ENCODE measurements around the gene IQSEC3. TPM values are rescaled to one million over a fixed set of nuclear protein-coding genes. Genes with fewer than 3 reads are reported as not detected.
"Not testable (repeated sequence)": the region's sequence is repeated elsewhere in the genome, so short reads cannot be mapped to it uniquely, and the experiment has no call there.

IQSEC3 gene
- total RNA-seq, 4 donors from 2014 or later = 1.3 to 4.4 (median 3.3) TPM

DNA sequence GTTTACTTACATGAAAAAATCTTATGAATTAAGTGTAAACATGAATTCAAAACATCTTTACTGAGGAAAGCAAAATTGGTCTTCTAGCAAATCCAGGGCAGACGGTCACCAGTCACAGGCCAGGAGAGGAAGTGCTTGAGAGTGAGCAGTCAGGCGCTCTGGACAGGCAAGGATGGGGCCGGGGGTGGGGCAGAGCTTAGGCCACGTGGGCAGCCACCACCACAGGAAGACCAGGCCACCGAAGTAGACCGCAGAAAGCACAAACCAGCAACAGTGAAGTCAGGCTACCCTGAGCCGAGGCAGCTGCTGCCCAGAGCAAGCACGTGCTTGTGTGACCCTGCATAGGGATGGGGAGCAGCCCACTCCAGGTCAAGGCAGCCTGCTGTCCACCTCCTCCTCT is 113.9 kb downstream of the IQSEC3 start:
- no peak for DNase-seq (ENCODE audit: low spot score)
- no peak for ATAC-seq (ENCODE audit: low FRiP score)

DNA sequence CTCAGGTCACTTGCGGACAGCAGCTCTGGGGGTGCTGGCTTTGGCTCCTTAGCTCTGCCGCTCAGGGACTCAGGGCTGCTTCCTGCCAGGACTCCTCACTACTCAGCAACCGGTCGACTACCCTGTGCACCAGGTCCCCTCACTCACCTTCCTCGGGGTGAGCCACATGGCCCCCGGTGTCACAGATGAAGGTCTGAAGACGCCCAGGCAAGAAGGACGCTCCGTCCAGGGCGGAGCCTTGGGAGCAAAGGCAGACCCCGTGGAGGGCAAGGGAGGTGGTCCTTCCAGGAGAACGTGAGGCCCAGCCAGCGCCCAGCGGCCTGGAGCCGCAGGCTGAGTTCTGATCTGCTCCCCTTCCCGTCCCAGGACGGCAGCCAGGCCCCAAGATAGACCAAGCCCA is 115.4 kb downstream of the IQSEC3 start:
- ATAC-seq (ENCODE audit: low FRiP score) = no peak
- TF ChIP-seq, protein P1, sequence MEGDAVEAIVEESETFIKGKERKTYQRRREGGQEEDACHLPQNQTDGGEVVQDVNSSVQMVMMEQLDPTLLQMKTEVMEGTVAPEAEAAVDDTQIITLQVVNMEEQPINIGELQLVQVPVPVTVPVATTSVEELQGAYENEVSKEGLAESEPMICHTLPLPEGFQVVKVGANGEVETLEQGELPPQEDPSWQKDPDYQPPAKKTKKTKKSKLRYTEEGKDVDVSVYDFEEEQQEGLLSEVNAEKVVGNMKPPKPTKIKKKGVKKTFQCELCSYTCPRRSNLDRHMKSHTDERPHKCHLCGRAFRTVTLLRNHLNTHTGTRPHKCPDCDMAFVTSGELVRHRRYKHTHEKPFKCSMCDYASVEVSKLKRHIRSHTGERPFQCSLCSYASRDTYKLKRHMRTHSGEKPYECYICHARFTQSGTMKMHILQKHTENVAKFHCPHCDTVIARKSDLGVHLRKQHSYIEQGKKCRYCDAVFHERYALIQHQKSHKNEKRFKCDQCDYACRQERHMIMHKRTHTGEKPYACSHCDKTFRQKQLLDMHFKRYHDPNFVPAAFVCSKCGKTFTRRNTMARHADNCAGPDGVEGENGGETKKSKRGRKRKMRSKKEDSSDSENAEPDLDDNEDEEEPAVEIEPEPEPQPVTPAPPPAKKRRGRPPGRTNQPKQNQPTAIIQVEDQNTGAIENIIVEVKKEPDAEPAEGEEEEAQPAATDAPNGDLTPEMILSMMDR (IDR thresholded peaks at IDR 0.05) = no peak
- DNase-seq (ENCODE audit: low spot score) = no peak

More for the DNA sequence above, 113.9 kb downstream of the IQSEC3 start:
- TF ChIP-seq, protein P1 (IDR thresholded peaks at IDR 0.05) = no peak

DNA sequence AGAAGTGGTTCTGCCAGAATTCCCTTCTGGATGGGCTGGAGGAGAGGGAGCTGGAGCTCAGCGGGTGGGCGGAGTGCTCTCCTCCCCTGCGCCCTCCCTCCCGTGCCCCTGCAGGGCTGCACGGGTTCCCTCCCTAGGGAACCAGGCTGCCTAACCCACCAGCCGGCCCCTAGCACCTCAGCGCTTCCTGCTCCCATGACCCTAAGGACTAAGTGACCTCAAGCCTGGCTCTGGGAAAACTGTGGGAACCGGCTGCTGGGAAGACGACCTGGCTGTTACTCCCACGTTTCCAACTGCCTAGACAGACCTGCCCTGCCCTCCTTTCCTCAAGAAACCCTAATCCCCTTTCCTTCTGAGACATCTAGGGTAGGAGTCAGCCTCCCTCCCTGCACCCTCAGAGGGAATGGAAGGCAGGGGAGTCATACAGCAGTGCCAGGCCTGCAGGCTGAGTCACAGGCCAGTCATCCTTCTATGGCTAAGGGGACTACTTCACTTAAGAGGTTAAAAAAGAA is 115.9 kb downstream of the IQSEC3 start:
- DNase-seq (ENCODE audit: low spot score) = no peak
- TF ChIP-seq, protein P1 (IDR thresholded peaks at IDR 0.05) = no peak
- peak; percentile 75 for ATAC-seq (ENCODE audit: low FRiP score)

DNA sequence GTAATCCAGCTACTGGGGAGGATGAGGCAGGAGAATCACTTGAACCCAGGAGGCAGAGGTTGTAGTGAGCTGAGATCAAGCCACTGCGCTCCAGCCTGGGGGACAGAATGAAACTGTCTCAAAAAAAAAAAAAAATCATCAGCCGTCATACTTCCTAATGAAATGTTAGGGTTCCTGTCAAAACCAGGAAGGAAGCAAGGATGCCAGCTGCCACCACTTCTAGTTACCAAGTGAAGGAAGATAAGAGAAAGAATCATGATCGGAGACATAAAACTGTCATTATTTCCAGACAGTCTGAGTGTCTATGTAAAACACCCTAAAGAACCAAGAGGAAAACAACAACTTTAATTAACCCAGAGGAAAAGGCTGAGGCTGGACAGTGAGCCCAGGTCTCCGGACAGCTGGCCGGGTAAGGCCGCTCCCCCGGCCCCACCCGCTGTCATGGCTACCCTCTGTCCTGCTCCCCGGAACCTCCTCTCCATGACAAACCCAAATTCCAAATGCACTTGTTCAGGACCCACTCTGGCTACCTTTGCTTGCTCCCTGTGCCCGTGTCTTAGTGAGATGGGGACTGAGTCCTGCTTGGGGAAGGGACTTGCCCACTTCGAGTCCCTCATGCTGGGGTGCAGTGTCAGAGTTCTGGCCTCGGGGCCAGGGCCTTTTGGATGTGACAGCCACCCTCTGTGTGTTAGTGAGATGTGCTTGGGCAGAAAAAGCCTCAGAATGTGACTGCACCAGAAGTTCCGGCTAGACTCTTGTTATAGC is 118.4 kb downstream of the IQSEC3 start:
- no peak for DNase-seq (ENCODE audit: low spot score)
- TF ChIP-seq, protein P1 (IDR thresholded peaks at IDR 0.05) = no peak
- no peak for ATAC-seq (ENCODE audit: low FRiP score)

DNA sequence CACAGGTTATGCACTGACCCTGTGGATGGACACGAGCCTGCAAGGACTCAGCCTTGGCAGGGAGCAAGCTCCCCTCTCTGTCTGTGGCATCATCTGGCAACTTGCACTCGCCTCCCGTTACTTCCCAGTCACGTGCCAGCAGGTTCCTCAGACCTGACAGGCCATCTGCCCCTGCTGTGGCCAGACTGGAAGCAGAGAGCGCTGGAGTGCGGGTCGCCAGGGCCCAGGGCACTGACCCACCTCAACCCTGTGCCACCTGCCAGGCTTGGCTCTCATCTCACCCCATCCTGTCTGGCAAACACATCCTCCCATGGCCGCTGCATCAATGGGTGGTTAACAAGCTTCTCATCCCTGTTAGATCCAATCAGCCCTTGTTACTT is 119.0 kb downstream of the IQSEC3 start:
- DNase-seq (ENCODE audit: low spot score) (no peak), ATAC-seq (ENCODE audit: low FRiP score) (no peak)
- TF ChIP-seq, protein P1 (IDR thresholded peaks at IDR 0.05) = no peak

DNA sequence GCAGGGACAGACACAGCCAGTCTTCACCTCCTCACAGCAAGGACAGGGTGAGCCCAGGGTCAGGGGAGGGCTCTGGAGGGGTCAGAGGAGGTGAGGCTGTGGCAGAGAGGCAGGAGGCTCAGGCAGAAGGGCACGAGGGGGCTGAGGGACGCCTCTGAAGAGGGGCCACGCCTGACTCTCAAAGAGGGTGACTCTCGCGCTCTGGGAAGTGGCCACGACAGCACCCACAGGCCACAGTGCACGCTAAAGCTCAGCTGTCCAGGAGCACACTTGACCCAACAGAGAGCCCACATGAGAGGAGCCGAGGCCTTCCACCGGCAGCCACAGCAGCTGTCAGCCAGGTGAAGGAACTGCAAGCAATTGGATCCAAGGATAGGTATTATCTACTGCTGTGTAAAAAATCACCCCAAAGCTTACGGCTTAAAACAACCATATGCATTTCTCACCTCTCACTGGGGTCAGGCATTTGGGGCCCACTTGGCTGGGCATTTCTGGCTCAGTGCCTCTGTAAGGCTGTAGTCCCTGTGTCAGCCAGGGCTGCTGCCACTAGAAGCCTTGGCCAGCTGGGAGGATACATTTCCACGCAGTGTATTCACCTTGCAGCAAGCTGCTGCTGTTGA is 119.5 kb downstream of the IQSEC3 start:
- TF ChIP-seq, protein P1 (IDR thresholded peaks at IDR 0.05) = no peak
- no peak for DNase-seq (ENCODE audit: low spot score)
- no peak for ATAC-seq (ENCODE audit: low FRiP score)

DNA sequence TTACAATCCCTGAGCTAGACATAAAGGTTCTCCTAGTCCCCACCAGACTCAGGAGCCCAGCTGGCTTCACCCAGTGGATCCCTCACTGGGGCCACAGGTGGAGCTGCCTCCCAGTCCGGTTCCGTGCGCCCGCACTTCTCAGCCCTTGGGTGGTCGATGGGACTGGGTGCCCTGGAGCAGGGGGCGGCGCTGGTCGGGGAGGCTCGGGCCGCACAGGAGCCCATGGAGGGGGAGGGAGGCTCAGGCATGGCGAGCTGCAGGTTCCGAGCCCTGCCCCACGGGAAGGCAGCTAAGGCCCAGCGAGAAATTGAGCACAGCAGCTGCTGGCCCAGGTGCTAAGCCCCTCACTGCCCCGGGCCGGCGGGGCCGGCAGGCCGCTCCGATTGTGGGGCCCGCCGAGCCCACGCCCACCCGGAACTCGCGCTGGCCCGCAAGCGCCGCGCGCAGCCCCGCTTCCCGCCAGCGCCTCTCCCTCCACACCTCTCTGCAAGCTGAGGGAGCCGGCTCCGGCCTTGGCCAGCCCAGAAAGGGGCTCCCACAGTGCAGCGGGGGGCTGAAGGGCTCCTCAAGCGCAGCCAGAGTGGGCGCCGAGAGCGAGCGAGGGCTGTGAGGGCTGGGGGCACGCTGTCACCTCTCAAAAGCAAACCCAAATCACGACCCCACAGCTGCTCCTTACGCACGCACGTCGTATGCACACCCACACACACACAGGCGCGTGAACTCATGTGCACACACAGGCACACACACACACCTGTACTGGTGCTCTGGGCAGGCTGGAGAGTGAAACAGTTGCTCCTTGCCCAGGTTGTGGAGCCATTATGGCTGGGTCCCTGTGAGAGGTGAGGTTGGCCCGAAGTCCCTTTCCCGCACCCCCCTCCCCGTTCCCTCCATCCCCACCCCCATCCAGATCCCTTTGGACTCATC is 121.7 kb downstream of the IQSEC3 start:
- DNase-seq (ENCODE audit: low spot score); ATAC-seq (ENCODE audit: low FRiP score): not testable (repeated sequence)
